Nephron (organoid): ENCODE measurements around the gene LPCAT3.

ENCODE experiments used
- H3K27ac Mint-ChIP-seq, 3 experiments: 2 replicates each; pipeline ENCODE4 v1.8.0; 2020; ENCODE audit warnings: mixed read lengths in 3 of 3, mild to moderate bottlenecking in 2 of 3, moderate library complexity in 1 of 3
- H3K27me3 Mint-ChIP-seq: 2 replicates; pipeline ENCODE4 v1.8.0; 2021; ENCODE audit warnings: low read depth, mild to moderate bottlenecking, moderate library complexity, mixed read lengths
- H3K36me3 Mint-ChIP-seq: 2 replicates; pipeline ENCODE4 v1.8.0; 2020; ENCODE audit warnings: low read depth, mixed read lengths
- H3K4me1 Mint-ChIP-seq: 2 replicates; pipeline ENCODE4 v1.8.0; 2020; ENCODE audit warnings: mixed read lengths
- H3K4me3 Mint-ChIP-seq, 3 experiments: 2 replicates each; pipeline ENCODE4 v1.8.0; 2020; ENCODE audit warnings: mild to moderate bottlenecking in 3 of 3, mixed read lengths in 3 of 3, moderate library complexity in 2 of 3
- H3K9me3 Mint-ChIP-seq: 2 replicates; pipeline ENCODE4 v1.8.0; 2020; ENCODE audit warnings: mixed read lengths
- TF ChIP-seq, protein P1 (sequence below), 3 experiments: fragments of 200-600 bp; sonication (generic); IDR thresholded peaks; one replicate each; pipeline ENCODE4 v1.5.0; 2021; ENCODE audit warnings: antibody characterized with exemption in 3 of 3; ENCODE audit not compliant: unreplicated experiment in 3 of 3

LPCAT3 gene

DNA sequence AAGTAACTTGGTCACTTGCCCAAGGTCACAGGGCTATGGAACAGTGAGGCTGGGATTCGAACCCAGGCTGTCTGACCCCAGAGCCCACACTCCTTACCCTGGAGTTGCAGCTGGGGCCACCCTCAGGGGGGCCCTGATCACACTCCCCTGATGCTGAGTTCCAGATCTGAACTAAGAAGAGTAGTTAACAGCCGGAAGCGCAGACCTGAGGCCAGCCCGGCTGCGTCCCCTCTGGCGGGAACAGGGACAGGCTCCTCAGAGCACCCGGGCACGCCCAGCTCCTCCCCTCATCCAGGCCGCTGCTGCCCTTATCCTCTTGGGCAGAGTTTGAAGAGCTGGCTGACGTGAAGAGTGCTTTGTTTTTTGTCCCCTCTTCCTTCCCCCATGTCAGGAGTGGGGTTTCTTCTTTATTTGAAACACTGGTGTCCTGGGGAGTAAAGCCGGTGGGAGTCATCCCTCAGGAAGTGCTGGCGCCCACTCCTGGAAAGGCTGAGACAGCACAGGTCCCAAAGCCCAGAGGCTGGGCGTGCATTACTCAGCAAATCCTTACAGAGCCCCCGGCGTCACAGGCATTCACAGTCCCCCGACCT is 56.5 kb downstream of the LPCAT3 start:
- Mint-ChIP-seq H3K36me3 (peaks cover 14% of the 10 kb centered on the region), H3K4me3 (peak overlapping the region; percentile 55 to 77 (median 70)), H3K4me1 (peaks cover 31% of the 10 kb centered on the region), H3K9me3 (no peaks in the 10 kb centered on the region), H3K27ac (peak overlapping the region; percentile 90 to 97 (median 93)), H3K27me3 (no peaks in the 10 kb centered on the region)
- TF ChIP-seq, protein P1, sequence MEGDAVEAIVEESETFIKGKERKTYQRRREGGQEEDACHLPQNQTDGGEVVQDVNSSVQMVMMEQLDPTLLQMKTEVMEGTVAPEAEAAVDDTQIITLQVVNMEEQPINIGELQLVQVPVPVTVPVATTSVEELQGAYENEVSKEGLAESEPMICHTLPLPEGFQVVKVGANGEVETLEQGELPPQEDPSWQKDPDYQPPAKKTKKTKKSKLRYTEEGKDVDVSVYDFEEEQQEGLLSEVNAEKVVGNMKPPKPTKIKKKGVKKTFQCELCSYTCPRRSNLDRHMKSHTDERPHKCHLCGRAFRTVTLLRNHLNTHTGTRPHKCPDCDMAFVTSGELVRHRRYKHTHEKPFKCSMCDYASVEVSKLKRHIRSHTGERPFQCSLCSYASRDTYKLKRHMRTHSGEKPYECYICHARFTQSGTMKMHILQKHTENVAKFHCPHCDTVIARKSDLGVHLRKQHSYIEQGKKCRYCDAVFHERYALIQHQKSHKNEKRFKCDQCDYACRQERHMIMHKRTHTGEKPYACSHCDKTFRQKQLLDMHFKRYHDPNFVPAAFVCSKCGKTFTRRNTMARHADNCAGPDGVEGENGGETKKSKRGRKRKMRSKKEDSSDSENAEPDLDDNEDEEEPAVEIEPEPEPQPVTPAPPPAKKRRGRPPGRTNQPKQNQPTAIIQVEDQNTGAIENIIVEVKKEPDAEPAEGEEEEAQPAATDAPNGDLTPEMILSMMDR (IDR thresholded peaks at IDR 0.05; ENCODE audit: unreplicated experiment in 3 of 3) = peak; percentile 47 to 66 (median 59)

DNA sequence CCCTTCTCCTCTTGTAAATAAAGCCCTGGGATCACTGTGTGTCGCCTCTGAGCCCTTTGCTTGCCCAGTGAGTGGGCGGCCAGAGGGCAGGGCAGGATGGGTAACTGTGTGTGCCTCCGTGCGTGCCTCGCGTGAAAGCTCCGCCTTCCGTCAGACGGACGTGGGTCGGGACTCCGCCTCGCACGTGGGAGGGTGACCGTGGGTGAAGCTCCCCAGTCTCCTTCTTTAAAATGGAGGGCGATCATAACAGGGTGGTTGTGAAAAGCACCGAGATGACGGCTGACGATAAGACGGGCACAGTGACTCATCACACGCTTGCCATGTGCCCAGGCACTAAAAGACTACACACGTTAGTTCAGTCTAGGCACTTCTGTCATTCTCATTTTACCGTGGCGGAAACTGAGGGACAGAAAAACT is 57.0 kb downstream of the LPCAT3 start:
- H3K9me3 Mint-ChIP-seq = no peaks in the 10 kb centered on the region
- peak overlapping the region; percentile 90 to 97 (median 93) for H3K27ac Mint-ChIP-seq
- peaks cover 31% of the 10 kb centered on the region for H3K4me1 Mint-ChIP-seq
- no peaks in the 10 kb centered on the region for H3K27me3 Mint-ChIP-seq
- H3K4me3 Mint-ChIP-seq = peak overlapping the region in 1 of 3 experiments; percentile 70
- peaks cover 10% of the 10 kb centered on the region for H3K36me3 Mint-ChIP-seq
- TF ChIP-seq, protein P1 (IDR thresholded peaks at IDR 0.05; ENCODE audit: unreplicated experiment in 3 of 3) = no peak

DNA sequence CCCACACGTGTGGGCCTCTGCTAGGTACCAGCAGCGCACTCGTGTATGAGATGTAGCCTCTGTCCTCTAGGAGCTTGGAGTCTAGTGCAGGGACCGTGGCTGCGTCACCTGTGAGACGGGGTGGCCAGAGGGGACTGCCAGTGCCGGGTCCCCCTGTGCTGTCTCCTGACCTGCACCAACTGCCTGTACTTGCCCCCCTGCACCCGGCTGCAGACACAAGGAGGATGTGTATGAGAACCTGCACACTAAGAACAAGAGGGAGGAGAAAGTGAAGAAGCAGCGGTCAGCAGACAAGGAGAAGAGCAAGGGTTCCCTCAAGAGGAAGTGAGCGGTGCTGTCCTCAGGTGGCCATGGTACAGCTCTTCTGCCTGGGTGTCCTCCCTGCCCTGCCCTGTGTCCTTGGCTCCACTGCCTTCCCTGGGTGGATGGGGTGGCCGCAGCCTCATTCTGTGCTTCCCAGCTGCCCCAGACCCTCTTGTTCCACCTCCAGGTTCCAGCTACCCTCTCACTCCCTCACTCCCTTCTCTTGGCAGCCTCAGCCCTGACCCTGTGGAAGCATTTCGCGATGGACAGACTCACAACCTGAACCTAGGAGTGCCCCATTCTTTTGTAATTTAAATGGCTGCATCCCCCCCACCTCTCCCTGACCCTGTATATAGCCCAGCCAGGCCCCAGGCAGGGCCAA is 57.5 kb downstream of the LPCAT3 start:
- Mint-ChIP-seq H3K27me3 (no peaks in the 10 kb centered on the region), H3K4me1 (peaks cover 31% of the 10 kb centered on the region), H3K4me3 (no peak overlapping the region)

DNA sequence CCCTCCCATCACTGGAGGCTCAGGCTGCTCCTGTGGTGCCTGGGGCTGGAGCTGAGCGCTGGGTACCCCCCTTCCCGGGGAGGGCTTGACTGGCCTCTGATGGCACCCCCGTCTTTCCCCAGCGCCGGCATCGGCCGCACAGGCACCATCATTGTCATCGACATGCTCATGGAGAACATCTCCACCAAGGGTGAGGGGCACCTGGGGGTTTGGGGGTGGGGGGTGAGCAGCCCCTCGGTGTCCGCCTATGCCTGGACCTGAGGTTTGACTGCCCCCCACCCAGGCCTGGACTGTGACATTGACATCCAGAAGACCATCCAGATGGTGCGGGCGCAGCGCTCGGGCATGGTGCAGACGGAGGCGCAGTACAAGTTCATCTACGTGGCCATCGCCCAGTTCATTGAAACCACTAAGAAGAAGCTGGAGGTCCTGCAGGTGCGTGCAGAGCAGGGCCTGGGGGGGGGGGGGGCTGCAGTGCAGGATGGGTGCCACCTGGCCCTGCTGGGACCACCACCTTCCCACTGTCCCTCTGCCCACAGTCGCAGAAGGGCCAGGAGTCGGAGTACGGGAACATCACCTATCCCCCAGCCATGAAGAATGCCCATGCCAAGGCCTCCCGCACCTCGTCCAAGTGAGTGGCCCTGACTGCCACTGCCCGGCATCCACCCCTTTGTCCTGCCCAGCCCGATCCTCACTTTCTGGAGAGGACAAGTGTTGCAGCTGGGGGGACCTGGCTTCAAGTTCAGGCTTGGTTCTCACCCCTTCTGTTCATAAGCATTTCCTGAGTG is 58.3 kb downstream of the LPCAT3 start:
- H3K36me3 Mint-ChIP-seq = peaks cover under 1% of the 10 kb centered on the region
- H3K27me3 Mint-ChIP-seq = no peaks in the 10 kb centered on the region
- H3K4me1 Mint-ChIP-seq = peaks cover 25% of the 10 kb centered on the region
- TF ChIP-seq, protein P1 (IDR thresholded peaks at IDR 0.05; ENCODE audit: unreplicated experiment in 3 of 3) = no peak
- H3K27ac Mint-ChIP-seq = peak overlapping the region in 2 of 3 experiments; percentile 67 to 90
- H3K4me3 Mint-ChIP-seq = no peak overlapping the region
- no peaks in the 10 kb centered on the region for H3K9me3 Mint-ChIP-seq

More for the DNA sequence above, 57.5 kb downstream of the LPCAT3 start:
- TF ChIP-seq, protein P1 (IDR thresholded peaks at IDR 0.05; ENCODE audit: unreplicated experiment in 3 of 3) = peak in 2 of 3 experiments; percentile 15 to 26
- Mint-ChIP-seq H3K9me3 (no peaks in the 10 kb centered on the region), H3K36me3 (peaks cover 7% of the 10 kb centered on the region), H3K27ac (peak overlapping the region in 2 of 3 experiments; percentile 67 to 90)

DNA sequence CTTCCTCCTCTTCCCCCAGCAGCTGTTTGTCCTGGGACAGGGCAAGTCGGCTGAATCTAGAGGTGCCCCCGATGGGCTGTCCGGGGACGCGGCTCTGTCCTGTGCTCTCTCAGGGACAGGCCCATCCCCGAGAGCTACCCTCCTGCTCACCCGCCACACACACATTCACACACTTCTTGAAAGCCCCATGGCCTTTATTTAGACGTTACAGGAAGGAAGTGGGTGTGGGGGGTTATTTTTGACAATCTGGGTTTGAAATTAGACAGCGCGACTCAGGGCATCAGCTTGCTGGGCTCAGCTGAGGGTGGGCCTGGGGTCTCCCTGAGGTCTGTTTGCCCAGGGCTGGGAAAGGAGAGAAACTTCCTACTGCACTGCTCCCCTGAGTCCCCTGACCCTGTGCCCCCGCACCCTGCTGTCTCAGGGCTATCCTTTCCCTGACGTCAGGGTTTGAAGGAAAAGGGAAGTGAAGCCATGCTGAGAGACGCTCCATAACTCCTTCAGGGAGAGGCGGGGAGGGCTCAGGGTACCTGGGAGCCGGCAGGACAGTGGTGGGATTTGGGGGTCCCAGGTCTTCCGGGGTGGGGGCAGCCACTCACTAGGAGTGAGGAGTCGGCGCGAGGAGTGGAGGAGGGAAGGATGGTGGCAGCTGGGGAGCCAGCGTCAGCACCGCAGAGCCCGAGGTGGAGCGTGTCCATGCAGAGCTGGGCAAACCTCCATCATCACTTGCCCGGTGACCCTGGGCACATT is 59.0 kb downstream of the LPCAT3 start:
- no peaks in the 10 kb centered on the region for H3K9me3 Mint-ChIP-seq
- peaks cover 24% of the 10 kb centered on the region for H3K4me1 Mint-ChIP-seq
- no peak overlapping the region for H3K27ac Mint-ChIP-seq
- no peak overlapping the region for H3K4me3 Mint-ChIP-seq
- H3K27me3 Mint-ChIP-seq = no peaks in the 10 kb centered on the region
- TF ChIP-seq, protein P1 (IDR thresholded peaks at IDR 0.05; ENCODE audit: unreplicated experiment in 3 of 3) = no peak
- no peaks in the 10 kb centered on the region for H3K36me3 Mint-ChIP-seq
